IMR-90 (cell line): ENCODE data around the gene TMEM141. TPM values are rescaled to one million over a fixed set of nuclear protein-coding genes. Genes with fewer than 3 reads are reported as not detected.

Experiments used
- ATAC-seq: fragments of 200-7000 bp; cut with Tn5 transposase; 2 replicates; pipeline ENCODE4 v1.9.1; 2020; ENCODE audit warnings: low read depth, mild to moderate bottlenecking, moderate library complexity
- BruUV-seq: library from RNA; stranded (reverse); fragments of 400-500 nt; replicated peaks from 2 replicates; lab custom pipeline; 2021; lab: Mats Ljungman, UMichigan
- CTCF ChIA-PET: fragments of 300-600 bp; formaldehyde crosslinking; extraction: SDS; loops from one replicate; lab custom pipeline; 2021; ENCODE audit warnings: antibody characterized with exemption; lab: Yijun Ruan, JAX
- POLR2A ChIA-PET: fragments of 300-600 bp; sonication (Branson Sonifier 250); formaldehyde crosslinking; loops from one replicate; lab custom pipeline; 2022; ENCODE audit warnings: antibody characterized with exemption; ENCODE audit not compliant: unreplicated experiment; lab: Charles Lee
- DNase-seq: peaks from one replicate; pipeline ENCODE4 v3.0.0; 2013
- H2AFZ ChIP-seq: replicated peaks from 2 replicates; pipeline ENCODE3; 2013; ENCODE audit warnings: low read length, mild to moderate bottlenecking; ENCODE audit not compliant: poor library complexity
- H2AK5ac ChIP-seq: 2 replicates; pipeline ENCODE4 v1.6.1; 2013; ENCODE audit warnings: low read depth, low read length, inconsistent platforms
- H2AK9ac ChIP-seq: replicated peaks from 2 replicates; pipeline ENCODE3; 2013; ENCODE audit warnings: mild to moderate bottlenecking, low read depth, low read length, moderate library complexity; ENCODE audit not compliant: poor library complexity
- H2BK120ac ChIP-seq: 2 replicates; pipeline ENCODE4 v1.6.1; 2013; ENCODE audit warnings: low read depth, low read length, inconsistent platforms
- H2BK15ac ChIP-seq: 3 replicates; pipeline ENCODE4 v1.6.1; 2013; ENCODE audit warnings: low read depth, low read length, inconsistent platforms
- H2BK20ac ChIP-seq: 2 replicates; pipeline ENCODE4 v1.6.1; 2013; ENCODE audit warnings: low read depth, mild to moderate bottlenecking, inconsistent platforms, low read length, moderate library complexity
- H2BK5ac ChIP-seq: 2 replicates; pipeline ENCODE4 v1.6.1; 2013; ENCODE audit warnings: mild to moderate bottlenecking, low read depth, low read length, inconsistent platforms; ENCODE audit not compliant: poor library complexity, severe bottlenecking
- H3K14ac ChIP-seq: replicated peaks from 2 replicates; pipeline ENCODE4 v1.6.1; 2013; ENCODE audit warnings: low read depth, low read length, inconsistent platforms
- H3K18ac ChIP-seq: 2 replicates; pipeline ENCODE4 v1.6.1; 2013; ENCODE audit warnings: low read depth, low read length, control low read depth
- H3K23ac ChIP-seq: 2 replicates; pipeline ENCODE4 v1.6.1; 2013; ENCODE audit warnings: low read depth, low read length, inconsistent platforms
- H3K27ac ChIP-seq: 2 replicates; pipeline ENCODE4 v1.5.1; 2013; ENCODE audit warnings: mild to moderate bottlenecking, control low read depth, low read length; ENCODE audit not compliant: insufficient read depth
- H3K27me3 ChIP-seq: 2 replicates; pipeline ENCODE4 v1.6.1; 2013; ENCODE audit warnings: low read length; ENCODE audit not compliant: control insufficient read depth, insufficient read depth
- H3K36me3 ChIP-seq: 2 replicates; pipeline ENCODE4 v1.6.1; 2013; ENCODE audit warnings: low read length, mixed read lengths; ENCODE audit not compliant: control insufficient read depth, insufficient read depth
- H3K4ac ChIP-seq: 2 replicates; pipeline ENCODE4 v1.6.1; 2013; ENCODE audit warnings: low read depth, low read length, inconsistent platforms
- H3K4me1 ChIP-seq: 2 replicates; pipeline ENCODE4 v1.6.1; 2013; ENCODE audit warnings: low read length, mixed read lengths; ENCODE audit not compliant: control insufficient read depth, insufficient read depth
- H3K4me2 ChIP-seq: 2 replicates; pipeline ENCODE4 v1.6.1; 2013; ENCODE audit warnings: low read depth, mild to moderate bottlenecking, control low read depth, low read length, moderate library complexity
- H3K4me3 ChIP-seq: 2 replicates; pipeline ENCODE4 v1.5.1; 2013; ENCODE audit warnings: low read depth, mild to moderate bottlenecking, control low read depth, low read length, moderate library complexity; ENCODE audit not compliant: insufficient read depth
- H3K56ac ChIP-seq: 2 replicates; pipeline ENCODE4 v1.6.1; 2013; ENCODE audit warnings: low read length, inconsistent platforms; ENCODE audit not compliant: insufficient read depth; ENCODE audit errors: extremely low read depth
- H3K79me1 ChIP-seq, 2 experiments: 2 replicates each; pipeline ENCODE4 v1.6.1; 2013; ENCODE audit warnings: low read length in 2 of 2, inconsistent platforms in 1 of 2, low read depth in 1 of 2
- H3K9ac ChIP-seq: 2 replicates; pipeline ENCODE4 v1.6.1; 2013; ENCODE audit warnings: low read depth, low read length, control low read depth
- H3K9me1 ChIP-seq: 2 replicates; pipeline ENCODE4 v1.6.1; 2013; ENCODE audit warnings: low read length, inconsistent platforms; ENCODE audit not compliant: insufficient read depth
- H3K9me3 ChIP-seq: 2 replicates; pipeline ENCODE4 v1.6.1; 2013; ENCODE audit warnings: low read length; ENCODE audit not compliant: control insufficient read depth, insufficient read depth
- H4K20me1 ChIP-seq: 2 replicates; pipeline ENCODE4 v1.6.1; 2013; ENCODE audit warnings: low read length, inconsistent platforms; ENCODE audit not compliant: insufficient read depth
- H4K5ac ChIP-seq: 2 replicates; pipeline ENCODE4 v1.6.1; 2013; ENCODE audit warnings: mild to moderate bottlenecking, low read depth, low read length, control low read depth
- H4K8ac ChIP-seq, 2 experiments: 2 replicates each; pipeline ENCODE4 v1.6.1; 2013; ENCODE audit warnings: low read depth in 2 of 2, low read length in 2 of 2, control low read depth in 1 of 2, inconsistent platforms in 1 of 2
- H4K91ac ChIP-seq: 2 replicates; pipeline ENCODE4 v1.6.1; 2013; ENCODE audit warnings: low read depth, low read length, inconsistent platforms; ENCODE audit not compliant: insufficient read depth
- MXI1 ChIP-seq: IDR thresholded peaks from 2 replicates; pipeline ENCODE4 v1.6.1; 2012; ENCODE audit warnings: low read depth, mild to moderate bottlenecking, low read length, moderate library complexity, borderline replicate concordance
- NFE2L2 ChIP-seq: fragments of 150-350 bp; IDR thresholded peaks from 2 replicates; pipeline ENCODE4 v1.6.1; 2016; ENCODE audit warnings: low read depth, mild to moderate bottlenecking, low read length
- RAD21 ChIP-seq: IDR thresholded peaks from 2 replicates; pipeline ENCODE4 v1.6.1; 2012; ENCODE audit warnings: low read length, improper control_type of control experiment
- SMC3 ChIP-seq: fragments of 150-350 bp; IDR thresholded peaks from 2 replicates; pipeline ENCODE4 v1.6.1; 2016; ENCODE audit warnings: low read depth, mild to moderate bottlenecking, antibody characterized with exemption, low read length, moderate library complexity
- WGBS, 2 experiments: methylation state at CpG; one replicate each; pipeline versions ENCODE4 v1.1.5 to v1.1.7; 2013; ENCODE audit warnings: missing lambda C conversion rate in 2 of 2; ENCODE audit not compliant: insufficient read length in 1 of 2; ENCODE audit errors: extremely low coverage in 2 of 2; 5-methylcytosine and 5-hydroxymethylcytosine counted together
- dilution Hi-C: fragments of 300-500 bp; cut with HindIII; formaldehyde crosslinking; loops from one replicate; pipeline ENCODE4 v1.14.3; 2018; ENCODE audit warnings: low sequenced_read_pairs; ENCODE audit not compliant: unreplicated experiment
- in situ Hi-C: fragments of 300-500 bp; cut with MboI; formaldehyde crosslinking; loops from 3 replicates; pipeline ENCODE4 v1.14.3; 2019; ENCODE audit warnings: low sequenced_read_pairs, inconsistent platforms, mixed read lengths
- intact Hi-C: fragments of 100-400 bp; cut with micrococcal nuclease; formaldehyde crosslinking; loops from 2 replicates; pipeline ENCODE4 v1.10.0; 2022
- polyA plus RNA-seq, 3 experiments: library from polyadenylated mRNA; depleted of rRNA; stranded (reverse); fragments of >200 nt; gene quantifications; 2 replicates each; pipeline ENCODE4 v1.2.3, GENCODE V29; 2012; ENCODE audit warnings: low replicate concordance in 1 of 3
- total RNA-seq: library from RNA; depleted of rRNA; stranded (reverse); fragments of >200 nt; gene quantifications from 2 replicates; pipeline ENCODE4 v1.2.3, GENCODE V29; 2012
- TF ChIP-seq, protein P1 (sequence below): conservative IDR thresholded peaks from 2 replicates; pipeline ENCODE4 v1.5.1; 2012; ENCODE audit warnings: mild to moderate bottlenecking, low read depth, low read length, improper control_type of control experiment

The TMEM141 gene
- total and polyA plus RNA-seq, 2 of the 4 experiments (the other 2 are of a cell fraction): 39.1 to 77.8 TPM

- Histone ChIP-seq H2AK9ac (peak overlapping the region; percentile 98), H3K27me3 (peaks cover 2% of the 10 kb centered on the region; the same call in 1 of the 2 replicates), H3K9ac (peak overlapping the region; percentile 87), H2BK5ac (peak overlapping the region; percentile 61), H3K9me3 (no peaks in the 10 kb centered on the region), H3K4me2 (peak overlapping the region; percentile 91), H2AFZ (peak overlapping the region; percentile 95), H3K27ac (peak overlapping the region; percentile 79), H4K8ac (peak overlapping the region; percentile 68 to 80), H3K36me3 (peaks cover 8% of the 10 kb centered on the region; the same call in 1 of the 2 replicates), H4K5ac (peak overlapping the region; percentile 28), H4K20me1 (peaks cover 9% of the 10 kb centered on the region), H3K79me1 (peaks cover 3 to 24% of the 10 kb centered on the region in 2 experiments; a peak in 3 of 4 replicates), H2BK15ac (no peak overlapping the region), H4K91ac (peak overlapping the region; percentile 65; the same call in 1 of the 2 replicates), H3K4me1 (peaks cover 5% of the 10 kb centered on the region; the same call in 1 of the 2 replicates), H3K23ac (peak overlapping the region; percentile 85; the same call in 1 of the 2 replicates), H2BK120ac (no peak overlapping the region), H2AK5ac (peak overlapping the region; percentile 99), H2BK20ac (no peak overlapping the region), H3K4me3 (peak overlapping the region; percentile 68), H3K14ac (peak overlapping the region; percentile 93), H3K56ac (peak overlapping the region; percentile 21; the same call in 1 of the 2 replicates), H3K18ac (0 out of 2 replicates have a peak overlapping the region, but pooled peaks have one; percentile 1), H3K4ac (peak overlapping the region; percentile 93), H3K9me1 (no peaks in the 10 kb centered on the region)
- no TSS peak for BruUV-seq
- dilution Hi-C loops (no loop called here), in situ Hi-C loops (no loop called here), intact Hi-C loops (no loop called here)
- 0 out of 2 replicates have a peak, but pooled peaks have one; percentile 15 for TF ChIP-seq RAD21
- no peak for TF ChIP-seq NFE2L2
- TF ChIP-seq, protein P1, sequence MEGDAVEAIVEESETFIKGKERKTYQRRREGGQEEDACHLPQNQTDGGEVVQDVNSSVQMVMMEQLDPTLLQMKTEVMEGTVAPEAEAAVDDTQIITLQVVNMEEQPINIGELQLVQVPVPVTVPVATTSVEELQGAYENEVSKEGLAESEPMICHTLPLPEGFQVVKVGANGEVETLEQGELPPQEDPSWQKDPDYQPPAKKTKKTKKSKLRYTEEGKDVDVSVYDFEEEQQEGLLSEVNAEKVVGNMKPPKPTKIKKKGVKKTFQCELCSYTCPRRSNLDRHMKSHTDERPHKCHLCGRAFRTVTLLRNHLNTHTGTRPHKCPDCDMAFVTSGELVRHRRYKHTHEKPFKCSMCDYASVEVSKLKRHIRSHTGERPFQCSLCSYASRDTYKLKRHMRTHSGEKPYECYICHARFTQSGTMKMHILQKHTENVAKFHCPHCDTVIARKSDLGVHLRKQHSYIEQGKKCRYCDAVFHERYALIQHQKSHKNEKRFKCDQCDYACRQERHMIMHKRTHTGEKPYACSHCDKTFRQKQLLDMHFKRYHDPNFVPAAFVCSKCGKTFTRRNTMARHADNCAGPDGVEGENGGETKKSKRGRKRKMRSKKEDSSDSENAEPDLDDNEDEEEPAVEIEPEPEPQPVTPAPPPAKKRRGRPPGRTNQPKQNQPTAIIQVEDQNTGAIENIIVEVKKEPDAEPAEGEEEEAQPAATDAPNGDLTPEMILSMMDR: peak; percentile 73
- peak; percentile 1; the same call in 1 of the 2 replicates for TF ChIP-seq MXI1
- TF ChIP-seq SMC3: 0 out of 2 replicates have a peak, but pooled peaks have one; percentile 17
- ATAC-seq: no peak
- ChIA-PET CTCF (no interaction called here), POLR2A (no interaction called here)
- no peak for DNase-seq
- WGBS, 2 experiments: 16% methylated on average over 5 of the region's 29 CpGs; no CpG with 5 or more reads in 1 of the 2 experiments
These were observed 552 bp downstream of the TMEM141 start for GRCh38 chr9:136791516-136792276.
